HG03565 (cell line): ENCODE results near the gene TSR3.

ENCODE experiments used
- ATAC-seq: cut with Tn5 transposase; IDR thresholded peaks from one replicate; pipeline ENCODE4 v1.9.1; 2021; ENCODE audit warnings: mild to moderate bottlenecking, moderate library complexity; ENCODE audit not compliant: unreplicated experiment

TSR3 gene

DNA sequence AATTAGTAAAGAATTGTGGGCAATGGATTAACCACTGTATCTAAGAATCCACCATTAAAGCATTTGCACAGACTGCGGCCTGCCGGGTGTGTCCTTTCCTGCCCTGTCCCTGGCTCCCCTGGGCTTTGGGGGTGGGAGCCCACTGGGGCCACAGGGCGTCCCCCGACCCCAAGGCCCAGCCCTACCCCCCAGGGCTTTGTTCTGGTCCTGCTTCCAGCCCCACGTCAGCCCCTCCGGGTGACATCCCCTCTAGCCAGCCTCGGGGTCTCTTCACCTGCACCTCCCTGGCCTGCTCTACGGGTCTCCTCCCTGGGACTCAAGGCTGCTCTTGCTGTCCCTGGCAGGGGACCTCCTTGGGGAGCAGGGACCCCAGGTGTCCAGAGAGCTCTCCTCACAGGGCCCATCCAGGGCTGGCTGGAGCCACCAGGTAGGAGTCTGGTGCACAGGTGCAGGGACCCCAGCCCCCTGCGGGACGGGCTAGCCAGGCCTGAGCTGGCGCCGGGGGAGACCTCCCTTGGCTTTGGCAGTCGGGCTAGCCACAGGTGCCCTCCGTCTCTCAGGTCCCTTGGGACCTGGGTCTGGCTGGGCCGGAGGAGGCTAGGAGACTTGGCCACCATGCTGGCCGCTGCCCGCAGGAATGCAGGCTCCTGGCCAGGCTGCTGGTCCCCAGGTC, 24.6 kb downstream of the TSR3 start:
- no peak for ATAC-seq

DNA sequence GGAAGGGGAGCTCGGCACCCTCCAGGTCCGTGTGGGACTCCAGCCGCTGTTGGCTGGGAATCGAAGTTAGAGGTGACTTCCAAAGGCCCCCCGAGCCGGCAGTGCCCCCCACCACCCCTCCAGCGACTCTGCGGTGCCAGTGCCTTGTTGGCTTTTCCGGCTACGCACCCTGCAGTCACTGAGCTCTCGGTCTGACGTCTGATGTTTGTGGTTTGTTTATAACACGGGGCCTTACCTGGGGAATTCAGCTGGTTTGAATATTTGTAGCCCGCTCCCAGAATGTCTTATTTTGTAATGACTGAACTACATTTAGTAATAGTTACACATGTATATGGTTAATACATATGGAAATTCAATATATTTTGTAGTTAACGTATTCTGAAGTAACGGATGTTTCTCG, 25.3 kb downstream of the TSR3 start:
- ATAC-seq: no peak

GRCh38 chr16:1325673-1326371, 25.9 kb downstream of the TSR3 start:
- ATAC-seq: no peak

DNA sequence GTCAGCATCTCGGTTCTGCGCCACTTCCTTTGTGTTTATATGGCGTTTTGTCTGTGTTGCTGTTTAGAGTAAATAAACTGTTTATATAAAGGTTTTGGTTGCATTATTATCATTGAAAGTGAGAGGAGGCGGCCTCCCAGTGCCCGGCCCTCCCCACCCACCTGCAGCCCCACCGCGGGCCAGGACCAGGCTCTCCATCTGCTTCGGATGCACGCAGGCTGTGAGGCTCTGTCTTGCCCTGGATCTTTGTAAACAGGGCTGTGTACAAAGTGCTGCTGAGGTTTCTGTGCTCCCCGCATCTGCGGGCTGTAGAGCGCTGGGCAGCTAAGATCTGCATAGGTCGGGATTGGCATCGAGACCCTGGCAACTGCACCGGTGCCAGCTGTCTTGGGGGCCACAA, 26.4 kb downstream of the TSR3 start:
- ATAC-seq: no peak

GRCh38 chr16:1324286-1324826, 27.3 kb downstream of the TSR3 start:
- no peak for ATAC-seq

GRCh38 chr16:1323296-1324239, 28.1 kb downstream of the TSR3 start:
- no peak for ATAC-seq

- ATAC-seq: no peak
Measured at GRCh38 chr16:1322407-1322806, 29.3 kb downstream of the TSR3 start.

DNA sequence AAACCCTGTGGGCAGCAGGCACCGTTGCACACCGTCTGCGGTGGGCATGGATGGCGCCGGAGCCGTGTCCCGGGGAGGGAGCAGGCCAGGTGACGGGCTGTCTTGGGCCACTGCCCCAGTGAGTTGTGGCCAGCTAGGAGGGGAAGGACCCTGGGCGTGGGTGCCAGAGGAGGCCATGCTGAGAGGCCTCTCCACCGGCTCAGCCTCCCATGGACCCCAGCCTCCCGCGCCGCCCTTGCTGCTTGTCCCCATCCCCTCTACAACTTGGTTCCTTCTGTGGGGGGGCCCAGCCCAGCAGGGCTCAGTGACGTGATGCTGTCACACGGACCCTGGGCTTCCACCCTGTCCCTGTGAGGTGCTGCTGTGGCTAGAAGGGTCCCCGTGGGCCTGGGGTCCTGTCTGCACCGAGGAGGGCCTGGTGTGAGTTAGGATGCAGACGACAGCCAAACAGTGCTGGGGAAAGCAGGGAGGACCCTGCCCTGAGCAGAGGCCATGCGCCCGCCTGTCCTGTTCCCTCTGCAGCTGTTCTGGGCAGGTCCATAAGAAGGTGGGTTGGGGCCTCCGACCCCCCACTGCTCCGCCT, 30.9 kb downstream of the TSR3 start:
- ATAC-seq: no peak

- no peak for ATAC-seq
Measured at GRCh38 chr16:1320097-1320496, 31.6 kb downstream of the TSR3 start.

DNA sequence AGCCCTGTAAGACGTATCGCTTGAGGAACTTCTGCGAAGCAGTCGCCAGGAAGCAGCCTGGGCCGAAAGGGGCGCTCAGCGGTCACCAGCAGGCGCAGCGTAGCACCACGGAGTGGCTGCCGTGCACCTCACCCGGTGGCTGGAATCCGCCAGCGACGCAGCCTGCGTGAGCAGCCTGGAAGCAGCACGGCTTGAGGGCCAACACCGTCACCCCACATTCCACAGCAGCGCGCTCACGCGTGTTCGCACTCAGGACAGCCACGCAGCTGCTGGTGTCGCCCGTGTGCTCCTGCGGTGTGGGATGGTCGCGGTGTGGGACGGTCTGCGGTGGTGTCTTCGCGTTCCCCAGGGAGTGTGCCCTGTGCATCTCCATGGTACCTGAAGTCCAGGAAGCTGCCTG, 32.6 kb downstream of the TSR3 start:
- ATAC-seq: no peak

GRCh38 chr16:1318268-1318545, 33.5 kb downstream of the TSR3 start:
- ATAC-seq: no peak

- no peak for ATAC-seq
Measured at GRCh38 chr16:1317479-1318267, 34.0 kb downstream of the TSR3 start.

GRCh38 chr16:1316033-1316405, 35.7 kb downstream of the TSR3 start:
- no peak for ATAC-seq

DNA sequence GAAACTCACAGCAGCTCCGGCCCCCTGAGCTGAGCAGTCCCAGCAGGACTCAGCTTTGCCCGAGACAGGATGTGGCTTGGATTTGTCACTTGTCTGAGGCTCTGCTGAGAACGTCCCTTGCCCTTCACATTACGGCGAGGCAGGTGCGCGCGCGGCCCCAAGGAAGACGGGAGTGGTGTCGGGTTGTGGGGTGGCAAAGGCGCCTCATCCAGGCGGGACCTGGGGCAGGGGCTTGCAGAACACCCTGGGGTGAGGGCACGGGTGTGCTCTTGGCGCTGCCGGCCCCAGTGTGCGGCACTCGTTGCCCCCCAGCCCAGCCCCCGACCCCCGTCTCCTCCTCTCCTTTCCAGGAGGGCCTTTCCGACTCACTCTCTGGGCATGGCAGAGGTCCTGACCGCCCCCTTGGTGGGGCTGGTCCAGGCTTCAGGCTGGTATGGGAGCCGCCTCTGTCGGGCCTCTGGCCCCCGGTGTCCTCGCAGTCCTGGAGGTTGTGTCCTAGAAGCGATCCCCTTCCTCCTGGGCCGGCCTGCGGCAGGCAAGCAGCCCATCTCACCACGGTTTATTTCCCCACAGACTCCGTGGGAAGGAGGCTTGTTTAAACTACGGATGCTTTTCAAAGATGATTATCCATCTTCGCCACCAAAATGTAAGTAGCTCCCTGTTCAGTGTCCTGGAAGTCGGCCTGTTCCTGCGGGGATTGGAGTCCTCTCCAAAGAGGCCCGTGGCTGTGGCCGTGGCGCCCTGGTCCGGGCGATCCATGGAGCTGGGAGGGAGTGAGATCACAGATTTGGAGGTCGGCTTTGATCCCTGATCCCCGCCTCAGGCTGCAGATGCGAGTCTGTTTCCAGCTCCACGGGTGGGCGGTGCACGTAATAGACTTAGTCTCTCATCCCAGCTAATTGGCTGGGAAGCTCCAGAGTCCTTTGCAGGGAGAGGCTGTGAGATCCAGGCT, 36.3 kb downstream of the TSR3 start:
- no peak for ATAC-seq

- ATAC-seq: no peak
Measured at GRCh38 chr16:1314399-1315068, 37.1 kb downstream of the TSR3 start.

GRCh38 chr16:1313721-1314369, 37.8 kb downstream of the TSR3 start:
- no peak for ATAC-seq

DNA sequence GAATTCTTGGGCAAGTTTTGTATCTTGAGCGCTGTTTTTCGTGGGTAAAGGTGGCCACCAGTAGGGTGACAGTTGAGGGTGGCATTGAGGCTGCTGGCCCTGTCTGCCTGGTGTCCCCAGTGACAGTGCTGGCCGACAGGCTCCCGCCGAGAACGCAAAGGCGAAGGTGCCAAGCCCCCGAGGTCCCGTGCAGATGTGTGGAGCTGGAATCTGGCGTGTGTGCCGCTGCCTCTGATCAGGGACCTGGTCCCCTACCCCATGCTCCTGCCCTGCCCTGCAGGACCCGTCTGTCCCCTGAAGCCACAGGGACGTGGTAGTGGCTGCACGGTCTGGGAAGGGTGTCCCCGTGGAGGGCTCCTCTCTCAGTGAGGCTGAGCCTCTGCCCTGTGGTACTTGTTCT, 38.8 kb downstream of the TSR3 start:
- no peak for ATAC-seq

DNA sequence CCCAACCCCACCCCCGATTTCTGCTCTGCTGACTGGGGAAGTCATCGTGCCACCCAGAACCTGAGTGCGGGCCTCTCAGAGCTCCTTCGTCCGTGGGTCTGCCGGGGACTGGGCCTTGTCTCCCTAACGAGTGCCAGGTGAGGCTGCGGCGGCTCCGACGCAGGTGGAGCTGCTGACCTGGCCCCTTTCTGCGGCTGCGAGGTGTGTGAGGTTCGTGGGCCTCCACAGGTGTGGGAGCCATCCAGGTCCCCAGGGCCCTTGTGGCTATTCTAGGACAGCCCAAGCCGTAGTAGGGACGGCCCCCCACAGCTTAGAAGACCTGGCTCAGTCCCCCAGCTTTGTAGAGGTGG, 39.2 kb downstream of the TSR3 start:
- ATAC-seq: no peak
